CD4-positive, alpha-beta T cell treated with Interleukin-12 subunit alpha and Interleukin-12 subunit beta, for 1 hour (primary cell): Measurements from ENCODE around the gene CIITA.

Source experiments
- DNase-seq: peaks from one replicate; pipeline ENCODE4 v3.0.0-alpha.2; 2020

CIITA gene

DNA sequence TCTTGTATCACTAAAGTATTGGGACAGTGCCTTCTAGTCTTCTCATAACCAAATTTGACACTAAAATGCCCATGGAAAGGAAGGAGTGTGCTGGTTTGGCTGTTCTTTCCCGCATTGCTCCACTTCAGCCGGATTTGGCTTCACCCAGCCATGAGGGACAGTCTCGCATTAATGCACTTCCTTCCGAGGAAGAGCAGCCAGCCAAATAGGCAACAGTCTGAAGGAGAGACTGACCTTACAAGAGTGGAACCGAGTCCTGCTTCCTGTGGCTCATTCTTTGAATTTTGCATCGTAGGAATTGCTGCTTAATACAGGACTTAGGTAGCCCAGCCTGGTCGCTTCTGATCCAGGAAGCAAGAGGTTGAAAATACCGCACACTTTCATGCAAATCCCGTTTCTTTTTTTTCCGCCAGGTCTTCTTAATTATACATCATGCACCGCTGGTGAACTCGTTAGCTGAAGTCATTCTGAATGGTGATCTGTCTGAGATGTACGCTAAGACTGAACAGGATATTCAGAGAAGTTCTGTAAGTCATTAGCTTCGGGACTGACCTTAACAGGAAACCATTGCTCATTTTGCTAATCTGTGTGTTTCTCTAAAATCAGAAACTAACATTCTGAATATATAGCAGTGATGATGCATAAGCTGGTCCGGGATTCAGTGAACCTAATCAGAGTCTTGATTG is 105.6 kb downstream of the CIITA start:
- no peak for DNase-seq

DNA sequence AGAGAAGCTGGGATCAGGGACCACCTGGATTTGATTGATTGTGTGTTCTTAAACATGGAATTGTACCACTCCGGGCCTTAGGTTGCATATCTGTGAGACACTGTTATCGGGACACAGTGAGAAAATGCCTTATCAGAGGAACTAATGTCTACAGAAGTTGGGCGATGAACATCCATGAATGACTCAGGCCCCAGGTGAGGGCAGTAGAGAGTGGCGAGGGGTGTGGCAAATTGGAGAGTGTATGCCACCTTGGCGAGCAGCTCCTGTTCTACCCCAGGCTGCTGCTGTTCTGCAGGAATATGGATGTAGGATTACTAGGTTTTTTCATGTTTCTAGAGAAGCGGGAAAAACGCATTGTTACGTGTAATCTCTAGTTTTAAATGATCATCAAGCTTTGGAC is 106.2 kb downstream of the CIITA start:
- DNase-seq: no peak

GRCh38 chr16:10984509-10984908 is 107.5 kb downstream of the CIITA start:
- DNase-seq: no peak
